GM19035 (cell line): ENCODE results near the gene TBC1D24.

ENCODE experiments used
- ATAC-seq: cut with Tn5 transposase; IDR thresholded peaks from one replicate; pipeline ENCODE4 v1.9.1; 2021; ENCODE audit not compliant: unreplicated experiment

Gene TBC1D24

GRCh38 chr16:2449118-2449517 lies 25.8 kb upstream of the TBC1D24 start:
- no peak for ATAC-seq

- ATAC-seq, result no peak
Measured at GRCh38 chr16:2450535-2450934, 24.4 kb upstream of the TBC1D24 start.

GRCh38 chr16:2450975-2451381 lies 23.9 kb upstream of the TBC1D24 start:
- no peak for ATAC-seq

DNA sequence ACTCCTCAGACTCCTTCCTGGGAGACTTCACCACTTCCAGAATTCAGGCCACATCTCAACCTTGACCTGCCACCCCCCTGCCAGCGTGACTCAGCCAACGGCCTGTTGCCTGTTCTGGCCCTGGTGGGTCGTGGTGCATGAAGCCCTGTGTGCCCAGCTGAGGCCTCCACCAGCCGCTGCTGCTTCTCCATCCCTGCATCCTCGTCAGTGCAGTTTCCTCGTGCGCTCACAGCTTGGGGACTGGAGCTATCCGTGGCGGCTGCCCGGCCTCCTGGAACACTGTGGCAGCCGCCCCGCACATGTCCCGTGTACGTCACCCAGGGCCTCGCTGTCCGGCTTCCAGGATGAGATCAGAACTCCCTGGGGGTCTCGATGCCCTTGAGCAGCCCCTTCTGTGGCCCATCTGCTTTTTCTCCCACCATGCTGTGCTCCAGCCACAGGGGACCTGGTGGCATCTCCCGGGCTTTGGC lies 23.0 kb upstream of the TBC1D24 start:
- ATAC-seq, result no peak

GRCh38 chr16:2452650-2453049 lies 22.3 kb upstream of the TBC1D24 start:
- no peak for ATAC-seq

GRCh38 chr16:2455081-2455845 lies 19.7 kb upstream of the TBC1D24 start:
- ATAC-seq, result no peak

DNA sequence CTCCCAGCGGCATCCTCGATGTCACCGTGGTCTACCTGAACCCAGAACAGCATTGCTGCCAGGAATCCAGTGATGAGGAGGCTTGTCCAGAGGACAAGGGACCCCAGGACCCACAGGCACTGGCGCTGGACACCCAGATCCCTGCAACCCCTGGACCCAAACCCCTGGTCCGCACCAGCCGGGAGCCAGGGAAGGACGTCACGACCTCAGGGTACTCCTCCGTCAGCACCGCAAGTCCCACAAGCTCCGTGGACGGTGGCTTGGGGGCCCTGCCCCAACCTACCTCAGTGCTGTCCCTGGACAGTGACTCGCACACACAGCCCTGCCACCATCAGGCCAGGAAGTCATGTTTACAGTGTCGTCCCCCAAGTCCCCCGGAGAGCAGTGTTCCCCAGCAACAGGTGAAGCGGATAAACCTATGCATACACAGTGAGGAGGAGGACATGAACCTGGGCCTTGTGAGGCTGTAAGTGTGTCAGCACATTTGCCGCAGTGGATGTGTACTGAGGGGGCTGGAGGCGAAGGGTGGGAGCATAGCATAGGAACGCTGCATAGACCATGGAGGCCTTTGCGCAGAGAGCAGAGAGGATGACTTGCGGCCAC lies 18.3 kb upstream of the TBC1D24 start:
- no peak for ATAC-seq

GRCh38 chr16:2457267-2457666 lies 17.7 kb upstream of the TBC1D24 start:
- ATAC-seq, result no peak

GRCh38 chr16:2457946-2458345 lies 17.0 kb upstream of the TBC1D24 start:
- ATAC-seq, result no peak

- no peak for ATAC-seq
Measured at GRCh38 chr16:2458887-2459646, 15.9 kb upstream of the TBC1D24 start.

- peak; percentile 90 for ATAC-seq
Measured at GRCh38 chr16:2459647-2460390, 15.1 kb upstream of the TBC1D24 start, which contains the start of gene TEDC2. TEDC2 (plus strand) TSS chr16:2460109; CDS start chr16:2460145, 36 bp downstream.

DNA sequence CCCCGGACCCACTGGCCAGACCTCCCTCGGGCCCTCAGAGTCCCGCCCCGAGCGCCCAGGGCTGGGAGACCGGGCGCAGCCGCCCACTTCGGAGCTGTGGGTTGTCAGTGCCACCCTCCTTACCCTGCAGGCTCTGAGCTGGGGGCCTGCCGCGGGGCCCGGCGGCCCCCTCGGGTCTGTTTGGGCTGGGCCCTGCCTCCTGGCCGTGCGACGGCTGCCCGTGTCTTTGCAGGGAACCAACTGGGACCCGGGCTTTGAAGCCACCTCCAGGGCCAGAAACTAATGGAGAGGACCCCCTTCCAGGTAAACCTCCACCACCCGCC lies 14.6 kb upstream of the TBC1D24 start:
- no peak for ATAC-seq

- no peak for ATAC-seq
Measured at GRCh38 chr16:2460916-2461315, 14.0 kb upstream of the TBC1D24 start.

DNA sequence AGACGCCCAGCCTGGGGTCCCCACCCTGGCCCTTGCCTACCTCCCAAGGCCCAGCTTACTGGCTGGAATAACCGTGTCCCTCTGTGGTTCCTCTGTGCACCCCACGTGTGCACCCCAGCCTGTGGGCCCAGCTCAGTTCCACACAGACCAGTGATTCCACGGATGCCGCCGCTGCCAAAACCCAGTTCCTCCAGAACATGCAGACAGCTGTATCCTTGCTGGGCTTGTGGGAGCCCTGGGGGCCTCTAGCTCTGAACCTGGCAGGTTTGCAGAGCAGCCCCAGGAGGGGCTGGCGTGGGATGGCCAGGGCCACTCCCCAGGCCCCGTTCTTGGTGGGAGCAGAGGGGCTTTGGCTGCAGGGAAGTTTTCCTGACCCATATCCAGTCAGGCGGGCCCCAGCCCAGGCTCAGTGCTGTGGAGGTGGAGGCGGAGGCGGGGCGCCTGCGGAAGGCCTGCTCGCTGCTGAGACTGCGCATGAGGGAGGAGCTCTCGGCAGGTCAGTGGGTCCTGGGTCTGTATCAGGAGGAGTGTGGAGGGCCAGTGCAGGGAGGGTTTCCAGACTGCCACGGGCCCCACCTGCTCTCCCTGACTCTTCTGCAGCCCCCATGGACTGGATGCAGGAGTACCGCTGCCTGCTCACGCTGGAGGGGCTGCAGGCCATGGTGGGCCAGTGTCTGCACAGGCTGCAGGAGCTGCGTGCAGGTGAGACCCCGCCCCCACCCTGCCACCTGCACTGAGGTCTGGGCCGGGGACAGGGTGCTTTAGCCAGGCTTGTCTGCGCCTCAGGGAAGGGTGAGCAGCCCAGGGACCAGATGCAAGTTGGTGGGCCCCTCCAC lies 12.7 kb upstream of the TBC1D24 start:
- ATAC-seq, result no peak

DNA sequence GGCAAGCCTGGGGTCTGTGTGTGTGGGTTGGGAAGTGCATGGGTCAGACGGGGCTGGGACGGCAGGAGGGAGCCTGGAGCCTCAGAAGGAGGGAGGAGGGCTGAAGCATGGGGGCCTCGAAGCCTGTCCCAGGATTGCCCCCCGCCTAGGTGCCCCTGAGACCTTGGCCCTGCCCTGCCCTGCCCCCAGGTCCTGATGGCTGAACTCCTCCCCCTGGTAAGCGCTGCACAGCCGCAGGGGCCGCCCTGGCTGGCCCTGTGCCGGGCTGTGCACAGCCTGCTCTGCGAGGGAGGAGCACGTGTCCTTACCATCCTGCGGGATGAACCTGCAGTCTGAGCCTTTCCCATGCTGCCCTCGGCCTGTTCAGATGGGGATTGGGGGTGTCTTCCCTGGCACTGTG lies 10.6 kb upstream of the TBC1D24 start:
- no peak for ATAC-seq

DNA sequence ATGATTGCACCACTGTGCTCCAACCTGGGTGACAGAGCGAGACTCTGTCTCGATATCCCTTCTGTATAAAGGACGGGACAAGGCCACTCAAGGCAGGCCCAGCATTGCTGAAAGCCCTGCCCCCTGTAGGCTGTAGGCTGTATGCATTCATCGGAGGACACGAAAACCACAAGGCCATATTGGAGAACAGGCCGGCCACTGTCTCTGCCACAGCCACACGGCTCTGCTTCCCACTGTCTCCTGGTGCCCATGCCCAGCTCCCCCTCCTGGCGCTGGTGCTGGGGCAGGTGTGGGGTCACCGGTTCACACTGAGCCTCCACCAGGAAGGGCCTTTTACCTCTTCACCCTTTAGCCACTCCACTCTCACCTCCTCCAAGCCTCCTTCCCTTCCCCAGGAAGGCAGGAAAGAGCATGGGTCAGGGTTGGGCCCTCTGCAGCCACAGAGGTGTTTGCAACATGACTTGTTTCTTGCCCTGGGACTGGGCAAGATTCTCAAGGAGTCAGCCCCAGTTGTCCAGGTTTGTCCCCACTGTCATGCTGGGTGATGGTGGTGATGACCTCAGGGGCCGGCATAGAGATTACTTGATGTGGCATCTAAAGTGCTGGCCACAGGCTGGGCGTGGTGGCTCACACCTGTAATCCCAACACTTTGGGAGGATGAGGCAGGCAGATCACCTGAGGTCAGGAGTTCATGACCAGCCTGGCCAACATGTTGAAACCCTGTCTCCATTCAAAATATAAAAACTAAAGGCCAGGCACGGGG lies 9.1 kb upstream of the TBC1D24 start:
- no peak for ATAC-seq

DNA sequence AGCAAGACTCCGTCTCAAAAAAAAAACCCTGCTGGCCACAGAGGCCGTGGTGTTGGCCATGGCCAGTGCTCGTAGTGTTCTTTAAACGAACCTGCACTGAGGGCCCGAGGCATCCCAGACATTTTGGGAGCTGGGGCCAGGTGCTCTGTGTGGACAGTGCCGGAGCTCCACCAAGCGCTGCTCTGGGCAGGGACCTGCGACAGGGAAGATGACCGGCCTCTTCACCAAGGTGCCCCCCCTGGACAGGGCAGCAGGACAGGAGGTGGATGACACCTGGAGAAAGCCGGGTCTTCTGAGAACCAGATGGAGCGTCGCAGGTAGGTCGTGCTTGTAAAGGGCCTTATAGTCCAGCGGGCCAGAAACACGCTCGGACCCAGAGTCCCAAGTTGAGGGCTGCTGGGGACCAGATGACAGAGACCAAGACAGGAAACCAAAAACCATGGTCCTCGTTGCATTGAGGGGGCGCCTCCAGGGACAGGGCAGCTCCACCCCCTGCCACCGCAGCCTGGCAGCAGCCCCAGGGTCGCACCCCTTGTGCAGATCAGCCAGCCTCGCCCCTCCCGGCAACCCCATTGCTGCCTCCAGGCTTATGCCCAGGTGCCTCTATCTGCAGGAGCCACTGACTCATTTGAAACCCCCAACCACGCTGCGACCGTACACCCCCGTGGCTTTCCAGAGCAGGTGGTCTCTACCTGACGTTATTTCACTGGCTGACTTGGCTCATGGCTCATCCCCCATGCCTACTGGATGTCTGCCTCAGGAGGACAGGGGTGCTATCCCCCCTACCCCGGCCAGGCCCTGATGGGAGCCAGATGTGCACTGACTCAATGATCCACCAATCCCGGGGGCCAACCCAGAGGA lies 8.0 kb upstream of the TBC1D24 start:
- no peak for ATAC-seq

DNA sequence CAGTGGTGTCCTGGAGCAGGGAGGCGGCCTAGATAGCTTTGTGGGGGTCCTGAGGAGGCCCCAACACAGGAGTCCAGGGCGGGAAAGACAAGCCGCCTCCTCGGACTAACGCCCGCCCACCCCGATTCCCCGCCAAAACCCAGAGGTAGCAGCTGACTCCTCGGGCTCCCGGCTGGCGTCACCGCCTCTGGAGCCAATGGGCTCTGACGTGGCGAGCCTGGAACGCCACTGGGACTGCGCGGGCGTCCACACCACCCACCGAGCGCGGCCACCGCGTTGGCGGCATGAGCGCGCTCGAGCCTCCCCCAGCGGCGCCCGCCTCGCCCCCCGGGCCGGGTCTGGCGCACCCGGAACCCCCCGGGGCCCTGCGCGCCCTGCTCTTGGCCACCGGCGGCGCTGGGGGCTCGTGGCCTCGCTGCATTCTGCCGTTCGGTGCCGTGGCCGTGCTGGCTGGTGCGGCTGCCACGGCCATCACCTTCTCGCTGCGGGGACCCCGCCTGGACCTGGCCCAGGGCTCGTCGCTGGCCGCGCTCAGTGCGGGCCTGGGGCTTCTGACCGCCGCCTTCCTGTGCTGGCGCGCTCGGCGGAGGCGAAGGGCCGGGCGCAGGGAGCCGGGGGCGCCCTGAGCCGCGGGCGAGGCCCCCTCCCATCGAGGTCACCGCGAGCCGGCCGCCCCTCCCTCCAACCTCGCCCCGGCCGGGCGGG lies 7.2 kb upstream of the TBC1D24 start:
- ATAC-seq, result no peak
